HCT116 (cell line): ENCODE measurements around the gene TENM4. TPM values are rescaled to one million over a fixed set of nuclear protein-coding genes. Genes with fewer than 3 reads are reported as not detected.

Experiments
- ATAC-seq: fragments of 200-7000 bp; cut with Tn5 transposase; 2 replicates; pipeline ENCODE4 v1.9.1; 2020; ENCODE audit warnings: mild to moderate bottlenecking, moderate library complexity
- BruUV-seq: library from RNA; stranded (reverse); fragments of 400-500 nt; replicated peaks from 2 replicates; lab custom pipeline; 2021; lab: Mats Ljungman, UMichigan
- CTCF ChIA-PET: fragments of 300-600 bp; sonication (Branson Sonifier 250); formaldehyde crosslinking; loops from one replicate; lab custom pipeline; 2021; ENCODE audit warnings: antibody characterized with exemption; lab: Charles Lee
- POLR2A ChIA-PET: fragments of 300-600, 350-600 bp; sonication (Branson Sonifier 250); formaldehyde crosslinking; loops from one replicate; lab custom pipeline; 2021; ENCODE audit warnings: antibody characterized with exemption; lab: Charles Lee
- RAD21 ChIA-PET, 2 experiments: fragments of 300-600 bp; sonication (Branson Sonifier 250); formaldehyde crosslinking; loops; one replicate each; lab custom pipeline; 2023; ENCODE audit warnings: low total read pairs in 2 of 2; ENCODE audit not compliant: uncharacterized antibody in 2 of 2, unreplicated experiment in 2 of 2, low non-redundant PET in 1 of 2; lab: Charles Lee
- DNase-seq: peaks from one replicate; pipeline ENCODE4 v3.0.0-alpha.2; 2010; ENCODE audit warnings: low read depth, low spot score
- H2AFZ ChIP-seq: fragments of 200-600 bp; shearing (Covaris generic), sonication (generic); 2 replicates; pipeline ENCODE4 v1.6.1; 2017; ENCODE audit warnings: low read depth, mixed run types, mixed read lengths, antibody characterized with exemption, low read length; ENCODE audit not compliant: poor library complexity, severe bottlenecking
- H3K27ac ChIP-seq: 2 replicates; pipeline ENCODE4 v1.5.1; 2012; ENCODE audit warnings: low read depth, low read length
- H3K27me3 ChIP-seq: fragments of 200-600 bp; sonication (generic); 2 replicates; pipeline ENCODE4 v1.6.1; 2016; ENCODE audit warnings: mixed run types, low read length, mixed read lengths; ENCODE audit not compliant: insufficient read depth
- H3K36me3 ChIP-seq, 2 experiments: fragments of 200-500 bp in 1 of 2; fragments of 200-600 bp in 1 of 2; sonication (Bioruptor generic) in 1 of 2; sonication (generic) in 1 of 2; 2 replicates each; pipeline versions ENCODE4 v1.5.1 to v1.6.1; 2014 to 2016; ENCODE audit warnings: low read length in 2 of 2, inconsistent platforms in 1 of 2, mixed read lengths in 1 of 2, mixed run types in 1 of 2; ENCODE audit not compliant: insufficient read depth in 2 of 2, control insufficient read depth in 1 of 2
- H3K4me1 ChIP-seq, 2 experiments: fragments of 200-600 bp in 1 of 2; sonication (generic) in 1 of 2; 2 replicates each; pipeline versions ENCODE4 v1.5.1 to v1.6.1; 2012 to 2017; ENCODE audit warnings: low read length in 2 of 2, inconsistent platforms in 1 of 2, mild to moderate bottlenecking in 1 of 2, mixed read lengths in 1 of 2, mixed run types in 1 of 2, moderate library complexity in 1 of 2; ENCODE audit not compliant: insufficient read depth in 2 of 2, control insufficient read depth in 1 of 2
- H3K4me2 ChIP-seq: fragments of 200-600 bp; sonication (generic); 2 replicates; pipeline ENCODE4 v1.6.1; 2017; ENCODE audit warnings: mixed run types, low read length, mixed read lengths
- H3K4me3 ChIP-seq, 2 experiments: fragments of 200-600 bp in 1 of 2; sonication (generic) in 1 of 2; replicated peaks in 1 of 2; 2 replicates each; pipeline ENCODE4 v1.5.1; 2011 to 2016; ENCODE audit warnings: low read length in 2 of 2, control low read depth in 1 of 2, low read depth in 1 of 2, mild to moderate bottlenecking in 1 of 2, mixed read lengths in 1 of 2, mixed run types in 1 of 2
- H3K79me2 ChIP-seq: fragments of 200-600 bp; sonication (generic); 2 replicates; pipeline ENCODE4 v1.6.1; 2017; ENCODE audit warnings: mild to moderate bottlenecking, mixed run types, low read length, moderate library complexity, mixed read lengths; ENCODE audit not compliant: insufficient read depth
- H3K9ac ChIP-seq: fragments of 200-600 bp; sonication (generic); 2 replicates; pipeline ENCODE4 v1.6.1; 2016; ENCODE audit warnings: low read length, mixed read lengths
- H3K9me2 ChIP-seq: fragments of 200-600 bp; sonication (generic), shearing (Covaris generic); 2 replicates; pipeline ENCODE4 v1.6.1; 2017; ENCODE audit warnings: mixed run types, mild to moderate bottlenecking, moderate library complexity; ENCODE audit not compliant: insufficient read depth
- H3K9me3 ChIP-seq, 2 experiments: fragments of 200-500 bp in 1 of 2; fragments of 200-600 bp in 1 of 2; sonication (Bioruptor generic) in 1 of 2; sonication (generic) in 1 of 2; 2 replicates each; pipeline ENCODE4 v1.6.1; 2014 to 2017; ENCODE audit warnings: low read length in 2 of 2, mixed read lengths in 2 of 2, inconsistent platforms in 1 of 2, low read depth in 1 of 2, mild to moderate bottlenecking in 1 of 2, mixed run types in 1 of 2, moderate library complexity in 1 of 2; ENCODE audit not compliant: control insufficient read depth in 1 of 2, insufficient read depth in 1 of 2
- H4K20me1 ChIP-seq: fragments of 200-600 bp; sonication (generic), shearing (Covaris generic); 2 replicates; pipeline ENCODE4 v1.6.1; 2017; ENCODE audit warnings: mixed run types, mild to moderate bottlenecking, moderate library complexity; ENCODE audit not compliant: insufficient read depth
- CBX3 ChIP-seq: IDR thresholded peaks from 2 replicates; pipeline ENCODE4 v1.6.1; 2012; ENCODE audit warnings: low read depth
- CEBPB ChIP-seq: IDR thresholded peaks from 2 replicates; pipeline ENCODE4 v1.6.1; 2012; ENCODE audit warnings: low read depth
- EGR1 ChIP-seq: IDR thresholded peaks from 2 replicates; pipeline ENCODE4 v1.6.1; 2012; ENCODE audit warnings: low read depth
- ELF1 ChIP-seq: IDR thresholded peaks from 2 replicates; pipeline ENCODE4 v1.6.1; 2012; ENCODE audit warnings: low read depth, borderline replicate concordance
- FOSL1 ChIP-seq: IDR thresholded peaks from 2 replicates; pipeline ENCODE4 v1.6.1; 2012; ENCODE audit warnings: low read depth
- MAX ChIP-seq: IDR thresholded peaks from 2 replicates; pipeline ENCODE4 v1.6.1; 2012
- POLR2A ChIP-seq: IDR thresholded peaks from 2 replicates; pipeline ENCODE4 v1.7.0; 2011; ENCODE audit warnings: borderline replicate concordance; ENCODE audit not compliant: insufficient read depth, insufficient read length; ENCODE audit errors: extremely low read depth
- POLR2AphosphoS5 ChIP-seq: IDR thresholded peaks from 2 replicates; pipeline ENCODE4 v1.6.1; 2011; ENCODE audit warnings: mild to moderate bottlenecking, low read depth, low read length, moderate library complexity
- RAD21 ChIP-seq: IDR thresholded peaks from 2 replicates; pipeline ENCODE4 v1.6.1; 2012; ENCODE audit warnings: low read depth, mild to moderate bottlenecking
- SRF ChIP-seq: IDR thresholded peaks from 2 replicates; pipeline ENCODE4 v1.6.1; 2012; ENCODE audit warnings: low read depth
- YY1 ChIP-seq: IDR thresholded peaks from 2 replicates; pipeline ENCODE4 v1.6.1; 2011; ENCODE audit warnings: low read length, low read depth, moderate library complexity, mild to moderate bottlenecking; ENCODE audit not compliant: insufficient replicate concordance; ENCODE audit errors: extremely low read depth
- ZFX ChIP-seq: fragments of 450-650 bp; IDR thresholded peaks from 2 replicates; pipeline ENCODE4 v1.6.1; 2017
- ZNF274 ChIP-seq: fragments of 200-500 bp; sonication (Bioruptor generic); IDR thresholded peaks from 2 replicates; pipeline ENCODE4 v1.6.1; 2014; ENCODE audit warnings: mild to moderate bottlenecking, low read depth, low read length, inconsistent platforms
- intact Hi-C: fragments of 100-400 bp; cut with micrococcal nuclease; formaldehyde crosslinking; loops from 2 replicates; pipeline ENCODE4 v1.10.0; 2022
- total RNA-seq: library from RNA; stranded (reverse); gene quantifications from one replicate; pipeline ENCODE4 v1.2.1, GENCODE V29; 2021; ENCODE audit not compliant: unreplicated experiment
- TF ChIP-seq, protein P1 (sequence below): IDR thresholded peaks from 2 replicates; pipeline ENCODE4 v1.6.1; 2012

The TENM4 gene
- total RNA-seq, 1 experiment from 2014 or later, result 0.05 TPM

DNA sequence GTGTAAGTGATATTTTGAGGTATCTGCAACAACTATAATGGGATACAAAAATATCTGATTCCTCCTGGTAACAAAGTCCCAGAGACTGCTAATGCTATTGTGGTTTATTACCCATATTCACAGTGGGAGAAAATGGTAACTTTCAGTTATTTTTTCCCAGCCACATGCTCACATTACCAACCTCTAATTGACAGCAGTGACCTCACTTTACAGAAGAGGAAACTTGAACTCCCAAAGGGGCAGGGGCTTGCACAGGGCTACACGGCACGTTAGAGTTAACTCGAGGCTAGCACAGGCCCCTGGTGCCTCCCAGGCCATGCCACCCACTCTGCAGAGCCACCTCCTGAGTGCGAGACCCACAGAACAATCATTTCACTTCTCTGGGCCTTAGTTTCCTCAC, 132.4 kb downstream of the TENM4 start:
- H3K4me2 ChIP-seq, result no peak overlapping the region
- no peak for TF ChIP-seq CEBPB
- no peak for TF ChIP-seq YY1
- TF ChIP-seq POLR2A, result no peak
- TF ChIP-seq ZFX, result no peak
- no peak for TF ChIP-seq MAX
- no peak for TF ChIP-seq FOSL1
- TF ChIP-seq, protein P1, sequence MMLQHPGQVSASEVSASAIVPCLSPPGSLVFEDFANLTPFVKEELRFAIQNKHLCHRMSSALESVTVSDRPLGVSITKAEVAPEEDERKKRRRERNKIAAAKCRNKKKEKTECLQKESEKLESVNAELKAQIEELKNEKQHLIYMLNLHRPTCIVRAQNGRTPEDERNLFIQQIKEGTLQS, result no peak
- no peak for TF ChIP-seq ZNF274
- no peak for TF ChIP-seq RAD21
- TF ChIP-seq, all 23 proteins: peak for 0
- H3K27me3 ChIP-seq, result peaks cover 18% of the 10 kb centered on the region; the same call in 1 of the 2 replicates
- ChIA-PET POLR2A (no interaction called here), CTCF (no interaction called here), RAD21 (no interaction called here)
- no peaks in the 10 kb centered on the region for H3K79me2 ChIP-seq
- no peak overlapping the region for H2AFZ ChIP-seq
- intact Hi-C loops, result no loop called here
- no peak overlapping the region for H3K9ac ChIP-seq
- no peaks in the 10 kb centered on the region for H3K4me1 ChIP-seq
- no peak for ATAC-seq
- H4K20me1 ChIP-seq, result no peaks in the 10 kb centered on the region
- BruUV-seq, result no TSS peak
- no peaks in the 10 kb centered on the region for H3K36me3 ChIP-seq
- H3K27ac ChIP-seq, result no peak overlapping the region
- H3K9me3 ChIP-seq, result no peaks in the 10 kb centered on the region
- DNase-seq, result no peak
- H3K4me3 ChIP-seq, result no peak overlapping the region
- H3K9me2 ChIP-seq, result no peaks in the 10 kb centered on the region

DNA sequence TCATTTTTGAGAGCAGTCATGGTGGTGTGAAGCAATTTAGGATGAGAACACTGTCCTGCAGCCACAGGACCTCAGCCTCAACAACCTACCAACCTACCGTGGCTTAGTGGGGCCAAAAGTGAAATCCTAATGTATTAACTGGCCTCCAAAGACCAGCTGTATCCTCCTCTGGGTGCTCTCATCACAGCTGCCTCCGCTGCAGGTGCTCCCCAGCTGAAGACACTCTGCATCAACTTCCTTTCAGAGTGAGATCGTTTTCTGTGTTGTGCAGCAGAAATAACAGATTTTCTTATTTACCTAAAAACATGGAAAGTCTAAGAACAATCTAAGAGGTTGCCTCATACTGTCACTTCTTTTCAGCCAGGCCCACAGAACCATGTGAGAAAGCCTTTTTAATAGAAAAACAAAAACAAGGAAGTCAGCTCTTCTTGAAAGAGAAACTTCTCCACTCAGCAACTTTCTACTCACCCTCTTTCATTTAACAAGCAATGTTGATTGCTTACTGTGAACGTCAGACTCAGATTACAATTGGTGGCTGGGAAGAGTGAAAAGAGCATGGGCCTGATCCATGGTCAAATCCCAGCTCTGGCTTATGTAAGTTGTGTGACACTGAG, 136.1 kb downstream of the TENM4 start:
- Histone ChIP-seq H3K36me3 (no peaks in the 10 kb centered on the region), H4K20me1 (no peaks in the 10 kb centered on the region), H2AFZ (no peak overlapping the region), H3K4me1 (no peaks in the 10 kb centered on the region), H3K79me2 (no peaks in the 10 kb centered on the region), H3K4me2 (no peak overlapping the region), H3K9me2 (no peaks in the 10 kb centered on the region), H3K27ac (no peak overlapping the region), H3K4me3 (no peak overlapping the region)
- ChIA-PET RAD21 (no interaction called here), POLR2A (no interaction called here)
- intact Hi-C loops, result no loop called here
- no TSS peak for BruUV-seq
- TF ChIP-seq CEBPB, result no peak
- TF ChIP-seq YY1, result no peak
- no peak for TF ChIP-seq ELF1
- no peak for TF ChIP-seq FOSL1
- TF ChIP-seq, protein P1, result no peak
- TF ChIP-seq RAD21, result no peak
- TF ChIP-seq EGR1, result no peak
- no peak for TF ChIP-seq POLR2A
- no peak for TF ChIP-seq SRF
- TF ChIP-seq CBX3, result no peak
- no peak for TF ChIP-seq POLR2AphosphoS5
- no peak for TF ChIP-seq ZNF274
- TF ChIP-seq, all 23 proteins: peak for 0
- CTCF ChIA-PET, result no interaction called here
- ATAC-seq (no peak), DNase-seq (no peak)
- H3K9ac ChIP-seq, result no peak overlapping the region
- H3K27me3 ChIP-seq, result no peaks in the 10 kb centered on the region
- no peaks in the 10 kb centered on the region for H3K9me3 ChIP-seq
